Activated CD8-positive, alpha-beta memory T cell treated with anti-CD3 and anti-CD28 coated beads, Interleukin-2, amount 50 U/mL, for 24 hours (primary cell): ENCODE measurements around the gene MMAB.
A peak's percentile ranks its signal among the peaks of the same experiment; 100 is the strongest.

Experiments used
- DNase-seq: peaks from one replicate; pipeline ENCODE4 v3.0.0-alpha.2; 2020; ENCODE audit errors: extremely low read depth

MMAB gene

GRCh38 chr12:109538191-109538863, 35.0 kb downstream of the MMAB start:
- DNase-seq: no peak

- no peak for DNase-seq
Observed at GRCh38 chr12:109537136-109537535, 36.2 kb downstream of the MMAB start.

GRCh38 chr12:109535863-109536250, 37.4 kb downstream of the MMAB start:
- no peak for DNase-seq

GRCh38 chr12:109535231-109535862, 38.0 kb downstream of the MMAB start:
- no peak for DNase-seq

- no peak for DNase-seq
Observed at GRCh38 chr12:109534456-109534855, 38.8 kb downstream of the MMAB start.

GRCh38 chr12:109533487-109533740, 39.9 kb downstream of the MMAB start:
- DNase-seq: no peak

- DNase-seq: no peak
Observed at GRCh38 chr12:109532721-109533486, 40.4 kb downstream of the MMAB start.

- no peak for DNase-seq
Observed at GRCh38 chr12:109531411-109531810, 41.9 kb downstream of the MMAB start.

GRCh38 chr12:109529691-109530640, 43.3 kb downstream of the MMAB start:
- no peak for DNase-seq

GRCh38 chr12:109527489-109528123, 45.7 kb downstream of the MMAB start:
- DNase-seq: no peak

- no peak for DNase-seq
Observed at GRCh38 chr12:109525279-109525585, 48.1 kb downstream of the MMAB start.

- no peak for DNase-seq
Observed at GRCh38 chr12:109524466-109525278, 48.6 kb downstream of the MMAB start.

GRCh38 chr12:109523504-109523903, 49.8 kb downstream of the MMAB start:
- no peak for DNase-seq

GRCh38 chr12:109523071-109523470, 50.2 kb downstream of the MMAB start:
- DNase-seq: no peak

- no peak for DNase-seq
Observed at GRCh38 chr12:109521831-109522230, 51.5 kb downstream of the MMAB start.

- DNase-seq: no peak
Observed at GRCh38 chr12:109519787-109520186, 53.5 kb downstream of the MMAB start.

GRCh38 chr12:109518820-109519665, 54.3 kb downstream of the MMAB start:
- peak; percentile 18 for DNase-seq

GRCh38 chr12:109517619-109518018, 55.7 kb downstream of the MMAB start:
- no peak for DNase-seq

GRCh38 chr12:109513977-109514376, 59.3 kb downstream of the MMAB start:
- DNase-seq: no peak

- DNase-seq: no peak
Observed at GRCh38 chr12:109513051-109513450, 60.3 kb downstream of the MMAB start.
